ENCODE data around the gene EVI5.

GRCh38 chr1:92791487-92792066 is 6.7 kb upstream of the EVI5 start:
- TF ChIP-seq NFE2L1 (CRISPR knock-in tag; IDR thresholded peaks at IDR 0.05): no peak
- TF ChIP-seq CTCF (IDR thresholded peaks at IDR 0.05): no peak
- no peak for TF ChIP-seq CREB1 (CRISPR knock-in tag; IDR thresholded peaks at IDR 0.05)
- TF ChIP-seq ZNF512 (CRISPR knock-in tag; IDR thresholded peaks at IDR 0.05; ENCODE audit: borderline replicate concordance): no peak
- no peak for TF ChIP-seq RELA (CRISPR knock-in tag; IDR thresholded peaks at IDR 0.05; ENCODE audit: borderline replicate concordance)
- no peak for TF ChIP-seq FOXP1 (CRISPR knock-in tag; IDR thresholded peaks at IDR 0.05; ENCODE audit: borderline replicate concordance)
- no peak for TF ChIP-seq E2F4 (CRISPR knock-in tag; IDR thresholded peaks at IDR 0.05; ENCODE audit: borderline replicate concordance, low read depth)
- no peak for TF ChIP-seq IRF1 (CRISPR knock-in tag; IDR thresholded peaks at IDR 0.05)
- no peak for TF ChIP-seq ZNF219 (CRISPR knock-in tag; IDR thresholded peaks at IDR 0.05; ENCODE audit: borderline replicate concordance)
